Measurements from ENCODE around the gene STK24. TPM values are rescaled to one million over a fixed set of nuclear protein-coding genes. Genes with fewer than 3 reads are reported as not detected.
A peak's percentile ranks its signal among the peaks of the same experiment; 100 is the strongest.

STK24 gene
- total and polyA plus RNA-seq, 2 donors (not counting 1 experiment from before 2014, with no cell fraction given) = 53.2 to 73.1 TPM

GRCh38 chr13:98475522-98475921, 101.4 kb downstream of the STK24 start:
- no peak overlapping the region for H3K27ac ChIP-seq (ENCODE audit: insufficient read depth, low read length)
- H3K79me2 ChIP-seq (ENCODE audit: control insufficient read depth, insufficient read depth, low read length) = peaks cover 36% of the 10 kb centered on the region

GRCh38 chr13:98474761-98475160, 102.1 kb downstream of the STK24 start:
- H3K4me3 ChIP-seq (replicated peaks in 1 of 4; ENCODE audit: control extremely low read depth in 1 of 4, insufficient read depth in 1 of 4, low read depth in 3 of 4, low read length in 4 of 4) = no peak overlapping the region
- H3K4me2 ChIP-seq (ENCODE audit: extremely low read depth, insufficient read depth, low read length) = no peak overlapping the region
- H3K79me2 ChIP-seq (ENCODE audit: control insufficient read depth, insufficient read depth, low read length) = peaks cover 34% of the 10 kb centered on the region
- TF ChIP-seq EZH2 (IDR thresholded peaks at IDR 0.05; ENCODE audit: low read length, missing control alignments) = no peak
- TF ChIP-seq CTCF (conservative IDR thresholded peaks at IDR 0.05 in 1 of 2, IDR thresholded peaks at IDR 0.05 in 1 of 2; ENCODE audit: low read depth in 1 of 2, low read length in 2 of 2) = no peak
- H2AFZ ChIP-seq (ENCODE audit: low read length) = no peak overlapping the region
- no peak overlapping the region for H3K27ac ChIP-seq (ENCODE audit: insufficient read depth, low read length)
- no peaks in the 10 kb centered on the region for H3K9me3 ChIP-seq (ENCODE audit: control insufficient read depth, insufficient read depth, low read depth, low read length)
- no peaks in the 10 kb centered on the region for H4K20me1 ChIP-seq (ENCODE audit: control insufficient read depth, extremely low read depth, insufficient read depth, low read length)
- no peak for DNase-seq (ENCODE audit: low read depth in 2 of 2)
- H3K27me3 ChIP-seq (ENCODE audit: control insufficient read depth, insufficient read depth, low read length) = no peaks in the 10 kb centered on the region
- H3K9ac ChIP-seq (ENCODE audit: insufficient read depth, low read length) = no peak overlapping the region
- H3K36me3 ChIP-seq (ENCODE audit: control insufficient read depth, insufficient read depth, low read length) = peaks cover 10% of the 10 kb centered on the region
- peaks cover 7% of the 10 kb centered on the region for H3K4me1 ChIP-seq (ENCODE audit: control insufficient read depth, extremely low read depth, insufficient read depth, low read length)

More at GRCh38 chr13:98475522-98475921, 101.4 kb downstream of the STK24 start:
- Histone ChIP-seq H4K20me1 (ENCODE audit: control insufficient read depth, extremely low read depth, insufficient read depth, low read length) (no peaks in the 10 kb centered on the region), H3K4me2 (ENCODE audit: extremely low read depth, insufficient read depth, low read length) (no peak overlapping the region), H3K36me3 (ENCODE audit: control insufficient read depth, insufficient read depth, low read length) (peaks cover 10% of the 10 kb centered on the region), H3K9ac (ENCODE audit: insufficient read depth, low read length) (no peak overlapping the region), H3K4me1 (ENCODE audit: control insufficient read depth, extremely low read depth, insufficient read depth, low read length) (peaks cover 7% of the 10 kb centered on the region), H2AFZ (ENCODE audit: low read length) (no peak overlapping the region), H3K9me3 (ENCODE audit: control insufficient read depth, insufficient read depth, low read depth, low read length) (no peaks in the 10 kb centered on the region), H3K27me3 (ENCODE audit: control insufficient read depth, insufficient read depth, low read length) (no peaks in the 10 kb centered on the region), H3K4me3 (replicated peaks in 1 of 4; ENCODE audit: control extremely low read depth in 1 of 4, insufficient read depth in 1 of 4, low read depth in 3 of 4, low read length in 4 of 4) (no peak overlapping the region)
- TF ChIP-seq EZH2 (IDR thresholded peaks at IDR 0.05; ENCODE audit: low read length, missing control alignments) = no peak
- no peak for TF ChIP-seq CTCF (conservative IDR thresholded peaks at IDR 0.05 in 1 of 2, IDR thresholded peaks at IDR 0.05 in 1 of 2; ENCODE audit: low read depth in 1 of 2, low read length in 2 of 2)
- peak in 1 of 2 donors; percentile 42 for DNase-seq (ENCODE audit: low read depth in 2 of 2)

GRCh38 chr13:98474292-98474691, 102.6 kb downstream of the STK24 start:
- Histone ChIP-seq H4K20me1 (ENCODE audit: control insufficient read depth, extremely low read depth, insufficient read depth, low read length) (no peaks in the 10 kb centered on the region), H2AFZ (ENCODE audit: low read length) (no peak overlapping the region), H3K36me3 (ENCODE audit: control insufficient read depth, insufficient read depth, low read length) (peaks cover 10% of the 10 kb centered on the region), H3K4me1 (ENCODE audit: control insufficient read depth, extremely low read depth, insufficient read depth, low read length) (peaks cover 7% of the 10 kb centered on the region), H3K4me2 (ENCODE audit: extremely low read depth, insufficient read depth, low read length) (no peak overlapping the region), H3K27me3 (ENCODE audit: control insufficient read depth, insufficient read depth, low read length) (no peaks in the 10 kb centered on the region), H3K79me2 (ENCODE audit: control insufficient read depth, insufficient read depth, low read length) (peaks cover 29% of the 10 kb centered on the region), H3K9me3 (ENCODE audit: control insufficient read depth, insufficient read depth, low read depth, low read length) (no peaks in the 10 kb centered on the region), H3K4me3 (replicated peaks in 1 of 4; ENCODE audit: control extremely low read depth in 1 of 4, insufficient read depth in 1 of 4, low read depth in 3 of 4, low read length in 4 of 4) (no peak overlapping the region), H3K27ac (ENCODE audit: insufficient read depth, low read length) (no peak overlapping the region), H3K9ac (ENCODE audit: insufficient read depth, low read length) (no peak overlapping the region)
- TF ChIP-seq EZH2 (IDR thresholded peaks at IDR 0.05; ENCODE audit: low read length, missing control alignments) = no peak
- TF ChIP-seq CTCF (conservative IDR thresholded peaks at IDR 0.05 in 1 of 2, IDR thresholded peaks at IDR 0.05 in 1 of 2; ENCODE audit: low read depth in 1 of 2, low read length in 2 of 2) = no peak
- no peak for DNase-seq (ENCODE audit: low read depth in 2 of 2)
